Measurements from ENCODE around the gene CNTN4. TPM values are rescaled to one million over a fixed set of nuclear protein-coding genes. Genes with fewer than 3 reads are reported as not detected.

The CNTN4 gene
- total and polyA plus RNA-seq, 4 donors = 15.8 to 228 (median 41.2) TPM

DNA sequence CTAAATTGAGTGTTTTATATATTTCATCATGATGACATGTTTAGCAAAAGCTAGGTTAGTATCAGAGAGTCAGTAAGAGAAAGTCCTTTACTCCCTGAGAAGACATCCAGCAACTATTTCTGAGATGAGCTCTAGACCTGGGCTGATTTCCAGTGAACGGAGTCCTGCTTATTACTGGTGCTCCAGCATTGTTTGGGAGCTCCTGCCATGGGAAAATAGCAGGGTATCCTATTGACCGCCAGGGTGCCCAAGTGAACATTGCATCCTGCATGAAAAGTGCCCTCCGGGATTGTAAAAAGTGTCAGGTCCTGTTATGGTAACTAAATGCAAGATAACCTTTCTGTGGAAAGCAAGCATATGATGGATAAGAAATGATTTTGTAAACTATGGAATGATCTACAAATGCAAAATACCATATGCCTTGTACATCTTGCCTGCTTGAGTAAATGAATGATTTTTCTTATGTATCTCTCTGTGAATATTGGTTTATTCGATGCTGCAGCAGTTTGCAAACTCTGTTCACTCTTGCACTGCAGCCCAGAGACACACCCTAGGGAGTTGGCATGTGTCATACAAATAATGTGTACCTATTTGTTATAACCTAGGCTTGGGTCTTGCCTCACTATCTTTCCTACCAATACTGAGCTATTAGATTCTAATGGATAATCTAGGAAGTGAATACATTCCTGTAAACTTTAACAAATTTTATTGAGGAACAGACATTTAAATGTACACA lies 914.8 kb downstream of the CNTN4 start:
- H3K4me1 ChIP-seq (ENCODE audit: control insufficient read depth in 1 of 2, insufficient read depth in 2 of 2, low read length in 2 of 2) = no peaks in the 10 kb centered on the region
- no peaks in the 10 kb centered on the region for H3K36me3 ChIP-seq (ENCODE audit: control insufficient read depth in 1 of 2, insufficient read depth in 2 of 2, low read length in 1 of 2)
- WGBS, 2 donors = 74 to 76% methylated on average over 4 of the region's 4 CpGs
- no peaks in the 10 kb centered on the region for H3K27me3 ChIP-seq (ENCODE audit: control insufficient read depth in 1 of 2, insufficient read depth in 2 of 2, low read length in 1 of 2)
- DNase-seq (no peak), ATAC-seq (ENCODE audit: low FRiP score) (no peak)
- intact Hi-C loops (cut with DNase I) = no loop called here
- H3K9me3 ChIP-seq (ENCODE audit: control insufficient read depth, low read length) = no peaks in the 10 kb centered on the region
- no peak overlapping the region for H3K27ac ChIP-seq (ENCODE audit: low read depth in 1 of 2, low read length in 2 of 2)
- H3K4me3 ChIP-seq (ENCODE audit: low read length in 2 of 2) = no peak overlapping the region

DNA sequence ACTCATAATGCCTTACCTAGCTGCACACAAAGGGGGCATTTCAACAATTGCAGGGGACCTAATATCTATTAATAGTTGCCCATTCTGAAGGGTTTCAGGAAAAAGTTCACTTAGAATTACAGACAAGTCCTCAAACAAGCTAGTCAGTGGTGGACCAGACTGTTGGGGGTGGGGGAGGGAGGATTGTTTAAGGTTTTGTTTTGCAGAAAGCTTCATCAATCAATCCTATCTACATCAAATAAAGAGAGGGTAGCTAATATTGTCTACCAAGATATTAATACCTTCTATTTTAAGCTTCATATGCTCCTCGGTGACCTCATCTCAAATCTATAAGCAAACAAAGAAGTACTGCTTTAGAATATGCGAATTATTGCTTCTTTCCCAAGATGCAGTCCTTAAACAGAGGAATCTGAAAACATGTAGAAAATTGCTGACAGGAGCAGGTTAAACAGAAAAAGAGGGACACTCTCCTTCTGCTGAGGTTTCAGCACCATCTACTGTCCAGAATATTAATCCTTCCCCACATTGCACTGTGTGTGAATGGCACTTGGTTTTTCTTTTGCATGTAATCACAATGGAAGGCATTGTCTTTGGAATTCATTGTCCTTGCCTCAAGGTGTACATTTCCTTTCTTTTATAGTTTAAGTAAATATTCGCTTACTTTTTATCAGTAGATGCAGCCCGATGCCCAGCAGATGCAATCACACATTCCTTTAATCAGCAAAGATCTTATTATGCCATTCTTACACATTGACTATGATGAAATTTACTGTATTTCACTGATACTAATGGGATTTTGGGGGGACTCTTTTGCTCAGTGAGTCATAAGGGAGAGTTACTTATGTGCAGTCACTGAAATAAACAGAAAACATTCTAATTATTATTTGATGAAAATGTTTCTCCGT lies 916.8 kb downstream of the CNTN4 start:
- Histone ChIP-seq H3K4me1 (ENCODE audit: control insufficient read depth in 1 of 2, insufficient read depth in 2 of 2, low read length in 2 of 2) (no peaks in the 10 kb centered on the region), H3K36me3 (ENCODE audit: control insufficient read depth in 1 of 2, insufficient read depth in 2 of 2, low read length in 1 of 2) (no peaks in the 10 kb centered on the region), H3K9me3 (ENCODE audit: control insufficient read depth, low read length) (no peaks in the 10 kb centered on the region), H3K27me3 (ENCODE audit: control insufficient read depth in 1 of 2, insufficient read depth in 2 of 2, low read length in 1 of 2) (no peaks in the 10 kb centered on the region), H3K27ac (ENCODE audit: low read depth in 1 of 2, low read length in 2 of 2) (no peak overlapping the region), H3K4me3 (ENCODE audit: low read length in 2 of 2) (no peak overlapping the region)
- intact Hi-C loops (cut with DNase I) = no loop called here
- WGBS, 2 donors = 46 to 58% methylated on average over 5 of the region's 5 CpGs
- DNase-seq = no peak
- ATAC-seq (ENCODE audit: low FRiP score) = peak; percentile 72

DNA sequence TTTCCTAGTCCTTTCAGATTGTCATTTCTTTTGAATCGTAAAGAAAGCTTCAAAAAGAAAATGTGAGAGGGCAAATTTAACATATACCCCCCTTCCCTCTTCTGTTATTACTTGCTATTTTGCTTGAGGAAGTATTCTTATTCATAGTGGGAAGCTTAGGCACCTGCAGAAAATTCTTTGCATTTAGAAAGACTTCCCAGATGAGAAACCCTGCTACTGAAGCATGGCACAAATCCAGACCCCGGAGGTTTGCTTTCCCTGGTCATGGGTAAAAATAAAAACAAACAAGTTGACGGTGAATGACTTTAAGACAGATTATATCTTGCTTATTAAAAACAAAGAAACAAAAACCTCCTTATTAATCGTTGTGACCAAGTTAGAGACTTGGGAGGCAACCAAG lies 917.6 kb downstream of the CNTN4 start:
- Histone ChIP-seq H3K4me1 (ENCODE audit: control insufficient read depth in 1 of 2, insufficient read depth in 2 of 2, low read length in 2 of 2) (no peaks in the 10 kb centered on the region), H3K27ac (ENCODE audit: low read depth in 1 of 2, low read length in 2 of 2) (no peak overlapping the region), H3K36me3 (ENCODE audit: control insufficient read depth in 1 of 2, insufficient read depth in 2 of 2, low read length in 1 of 2) (no peaks in the 10 kb centered on the region), H3K27me3 (ENCODE audit: control insufficient read depth in 1 of 2, insufficient read depth in 2 of 2, low read length in 1 of 2) (no peaks in the 10 kb centered on the region), H3K4me3 (ENCODE audit: low read length in 2 of 2) (no peak overlapping the region), H3K9me3 (ENCODE audit: control insufficient read depth, low read length) (no peaks in the 10 kb centered on the region)
- DNase-seq (no peak), ATAC-seq (ENCODE audit: low FRiP score) (no peak)
- 58 to 66% methylated on average over 4 of the region's 4 CpGs for WGBS, 2 donors
- intact Hi-C loops (cut with DNase I) = no loop called here

DNA sequence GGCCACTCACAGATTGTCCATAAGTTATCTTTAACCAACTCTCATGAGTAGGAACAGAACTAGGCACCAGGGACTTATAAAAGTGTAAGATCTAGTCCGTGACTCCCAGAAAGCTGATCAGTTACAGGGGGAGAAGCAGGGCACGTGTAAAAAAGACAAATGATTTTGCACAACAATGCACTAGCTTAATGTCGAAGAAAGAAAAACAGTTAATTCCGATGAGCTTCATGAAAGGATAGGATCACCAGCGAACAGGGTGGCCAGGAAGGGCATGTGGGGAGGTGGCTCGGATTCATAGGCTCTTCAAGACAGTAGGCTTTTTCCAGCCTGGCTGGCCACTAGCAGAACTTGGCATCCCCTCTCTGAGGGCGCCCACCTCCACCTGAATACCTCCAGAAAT lies 921.5 kb downstream of the CNTN4 start:
- 85 to 87% methylated on average over 7 of the region's 7 CpGs for WGBS, 2 donors

DNA sequence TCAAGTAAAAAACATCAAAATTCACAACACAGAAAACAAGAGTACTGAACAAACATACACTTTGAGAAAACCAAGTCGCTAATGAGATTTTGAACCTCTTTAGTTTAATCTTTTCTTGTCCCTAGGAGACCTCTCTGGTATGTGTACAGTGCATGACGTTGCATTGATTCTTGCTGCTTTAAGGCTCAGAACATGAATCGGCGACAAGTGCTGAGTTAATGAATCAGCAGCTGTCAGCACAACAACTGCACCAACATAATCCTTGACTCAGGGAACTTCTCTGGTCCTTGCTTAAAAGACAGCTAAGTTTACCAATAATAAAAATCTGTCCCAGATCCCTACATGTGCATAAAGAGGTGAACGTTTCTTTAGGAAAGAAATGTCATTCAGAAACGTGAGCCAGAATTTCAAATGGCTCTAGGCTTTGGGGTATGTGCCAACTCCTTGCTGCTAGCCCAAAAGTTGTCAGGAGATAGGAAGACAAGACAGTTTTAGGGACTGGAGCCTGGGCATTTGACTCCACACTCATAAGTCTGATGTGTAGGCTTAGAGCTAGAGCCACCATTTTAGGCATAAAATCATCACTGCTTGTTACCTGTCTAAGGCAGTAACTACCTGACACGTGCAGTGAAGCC lies 924.6 kb downstream of the CNTN4 start:
- 37 to 39% methylated on average over 7 of the region's 7 CpGs for whole genome bisulfite sequencing, 2 donors
- Histone ChIP-seq H3K27me3 (ENCODE audit: control insufficient read depth in 1 of 2, insufficient read depth in 2 of 2, low read length in 1 of 2) (no peaks in the 10 kb centered on the region), H3K9me3 (ENCODE audit: control insufficient read depth, low read length) (no peaks in the 10 kb centered on the region), H3K36me3 (ENCODE audit: control insufficient read depth in 1 of 2, insufficient read depth in 2 of 2, low read length in 1 of 2) (no peaks in the 10 kb centered on the region), H3K4me3 (ENCODE audit: low read length in 2 of 2) (no peak overlapping the region), H3K4me1 (ENCODE audit: control insufficient read depth in 1 of 2, insufficient read depth in 2 of 2, low read length in 2 of 2) (no peaks in the 10 kb centered on the region), H3K27ac (ENCODE audit: low read depth in 1 of 2, low read length in 2 of 2) (no peak overlapping the region)
- ATAC-seq (ENCODE audit: low FRiP score) (no peak), DNase-seq (no peak)
- intact Hi-C loops (cut with DNase I) = no loop called here

More for the DNA sequence above, 921.5 kb downstream of the CNTN4 start:
- Histone ChIP-seq H3K4me3 (ENCODE audit: low read length in 2 of 2) (no peak overlapping the region), H3K9me3 (ENCODE audit: control insufficient read depth, low read length) (no peaks in the 10 kb centered on the region), H3K27ac (ENCODE audit: low read depth in 1 of 2, low read length in 2 of 2) (no peak overlapping the region), H3K27me3 (ENCODE audit: control insufficient read depth in 1 of 2, insufficient read depth in 2 of 2, low read length in 1 of 2) (no peaks in the 10 kb centered on the region), H3K4me1 (ENCODE audit: control insufficient read depth in 1 of 2, insufficient read depth in 2 of 2, low read length in 2 of 2) (no peaks in the 10 kb centered on the region), H3K36me3 (ENCODE audit: control insufficient read depth in 1 of 2, insufficient read depth in 2 of 2, low read length in 1 of 2) (no peaks in the 10 kb centered on the region)
- no peak for ATAC-seq (ENCODE audit: low FRiP score)
- intact Hi-C loops (cut with DNase I) = no loop called here
- no peak for DNase-seq

DNA sequence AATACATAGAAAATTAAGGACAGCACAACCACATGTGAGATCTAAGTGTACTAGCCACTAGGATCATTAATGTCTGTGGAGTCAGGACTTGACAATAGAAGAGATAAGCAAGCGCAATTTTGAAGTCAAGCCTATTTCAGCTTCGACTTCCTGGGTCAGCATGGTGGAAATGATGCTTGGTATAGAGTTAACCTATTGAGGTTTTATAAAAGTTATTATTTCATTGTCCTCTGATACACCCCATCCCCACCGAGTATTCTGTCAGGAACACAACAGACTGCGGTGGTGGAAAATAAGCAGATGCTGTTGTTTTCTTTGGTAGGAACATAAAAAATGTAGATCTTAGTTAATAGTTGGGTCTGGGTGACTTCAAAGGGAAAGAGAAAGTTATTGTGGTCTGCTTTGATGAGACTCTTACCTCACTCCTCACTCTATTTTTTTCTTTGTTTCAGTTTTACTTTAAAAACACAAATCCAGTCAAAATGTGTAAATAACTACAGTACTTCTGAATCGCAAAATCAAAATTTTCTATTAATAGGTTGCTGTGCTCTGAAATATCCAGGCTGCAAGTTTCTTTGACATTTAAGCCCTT lies 929.4 kb downstream of the CNTN4 start:
- intact Hi-C loops (cut with DNase I) = no loop called here
- Histone ChIP-seq H3K4me3 (ENCODE audit: low read length in 2 of 2) (no peak overlapping the region), H3K36me3 (ENCODE audit: control insufficient read depth in 1 of 2, insufficient read depth in 2 of 2, low read length in 1 of 2) (peaks cover 0 to 1% of the 10 kb centered on the region in 2 donors), H3K9me3 (ENCODE audit: control insufficient read depth, low read length) (no peaks in the 10 kb centered on the region), H3K27ac (ENCODE audit: low read depth in 1 of 2, low read length in 2 of 2) (no peak overlapping the region), H3K27me3 (ENCODE audit: control insufficient read depth in 1 of 2, insufficient read depth in 2 of 2, low read length in 1 of 2) (no peaks in the 10 kb centered on the region), H3K4me1 (ENCODE audit: control insufficient read depth in 1 of 2, insufficient read depth in 2 of 2, low read length in 2 of 2) (peaks cover 0 to 3% of the 10 kb centered on the region in 2 donors)
- WGBS, 2 donors = 74 to 76% methylated on average over 5 of the region's 5 CpGs
- ATAC-seq (ENCODE audit: low FRiP score) (no peak), DNase-seq (no peak)

DNA sequence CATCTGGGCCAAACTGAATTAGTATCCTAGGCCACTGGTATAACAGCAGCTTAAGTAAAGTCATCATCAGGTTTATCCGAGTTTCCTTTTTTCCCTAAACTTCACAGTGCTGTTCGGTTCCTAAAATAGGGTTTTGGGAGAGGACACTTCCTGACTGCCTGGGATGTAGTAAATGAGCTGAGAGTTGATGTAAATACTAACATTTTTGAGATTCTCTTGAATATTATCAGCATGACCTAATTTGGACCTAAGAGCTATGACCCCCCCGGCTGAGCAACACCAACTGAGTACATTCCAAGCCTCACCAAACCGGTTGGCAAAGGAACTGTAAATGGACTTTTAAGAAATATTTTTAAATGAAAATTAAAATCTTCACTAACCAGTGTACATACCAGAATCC lies 932.7 kb downstream of the CNTN4 start:
- WGBS, 2 donors = 17 to 18% methylated on average over 4 of the region's 4 CpGs
- Histone ChIP-seq H3K27ac (ENCODE audit: low read depth in 1 of 2, low read length in 2 of 2) (no peak overlapping the region), H3K4me1 (ENCODE audit: control insufficient read depth in 1 of 2, insufficient read depth in 2 of 2, low read length in 2 of 2) (peaks cover 0 to 3% of the 10 kb centered on the region in 2 donors), H3K36me3 (ENCODE audit: control insufficient read depth in 1 of 2, insufficient read depth in 2 of 2, low read length in 1 of 2) (peaks cover 1 to 3% of the 10 kb centered on the region in 2 donors), H3K27me3 (ENCODE audit: control insufficient read depth in 1 of 2, insufficient read depth in 2 of 2, low read length in 1 of 2) (no peaks in the 10 kb centered on the region), H3K9me3 (ENCODE audit: control insufficient read depth, low read length) (no peaks in the 10 kb centered on the region), H3K4me3 (ENCODE audit: low read length in 2 of 2) (no peak overlapping the region)
- intact Hi-C loops (cut with DNase I) = no loop called here
- DNase-seq (no peak), ATAC-seq (ENCODE audit: low FRiP score) (no peak)

DNA sequence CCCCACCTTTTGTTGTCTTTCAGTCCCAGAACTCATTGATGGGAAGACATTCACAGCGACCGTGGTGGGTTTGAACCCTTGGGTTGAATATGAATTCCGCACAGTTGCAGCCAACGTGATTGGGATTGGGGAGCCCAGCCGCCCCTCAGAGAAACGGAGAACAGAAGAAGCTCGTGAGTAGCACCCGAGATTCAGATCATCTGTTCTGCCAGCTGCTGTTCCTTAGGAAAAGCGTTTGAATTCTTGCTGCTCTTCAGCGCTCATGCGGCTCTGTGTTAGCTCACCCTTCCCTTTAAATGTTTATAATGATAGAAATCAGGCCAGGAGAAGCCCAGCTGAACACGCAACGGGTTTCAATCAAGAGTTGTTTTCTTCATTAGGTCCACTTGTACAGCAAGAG lies 938.5 kb downstream of the CNTN4 start:
- Histone ChIP-seq H3K36me3 (ENCODE audit: control insufficient read depth in 1 of 2, insufficient read depth in 2 of 2, low read length in 1 of 2) (peaks cover 9 to 14% of the 10 kb centered on the region in 2 donors), H3K4me3 (ENCODE audit: low read length in 2 of 2) (no peak overlapping the region), H3K9me3 (ENCODE audit: control insufficient read depth, low read length) (no peaks in the 10 kb centered on the region), H3K27ac (ENCODE audit: low read depth in 1 of 2, low read length in 2 of 2) (no peak overlapping the region), H3K27me3 (ENCODE audit: control insufficient read depth in 1 of 2, insufficient read depth in 2 of 2, low read length in 1 of 2) (no peaks in the 10 kb centered on the region), H3K4me1 (ENCODE audit: control insufficient read depth in 1 of 2, insufficient read depth in 2 of 2, low read length in 2 of 2) (no peaks in the 10 kb centered on the region)
- WGBS, 2 donors = 88 to 92% methylated on average over 13 of the region's 13 CpGs
- intact Hi-C loops (cut with DNase I) = no loop called here
- DNase-seq (no peak), ATAC-seq (ENCODE audit: low FRiP score) (no peak)

Measured in aorta (tissue), 5 donors.